A549 (cell line): ENCODE data around the gene SMIM45.

ENCODE experiments used
- CEBPB ChIP-seq, 2 experiments: fragments of >200 bp in 1 of 2; sonication (Bioruptor Twin) in 1 of 2; formaldehyde crosslinking in 1 of 2; IDR thresholded peaks; 2 replicates each; pipeline ENCODE4 v1.6.1; 2012 to 2016
- ELK1 ChIP-seq: fragments of 150-350 bp; IDR thresholded peaks from 2 replicates; pipeline ENCODE4 v1.6.1; 2014; ENCODE audit warnings: low read depth, mild to moderate bottlenecking, low read length
- PHF8 ChIP-seq: fragments of 200-600 bp; sonication (generic); IDR thresholded peaks from 2 replicates; pipeline ENCODE4 v1.6.1; 2016; ENCODE audit warnings: low read depth, mild to moderate bottlenecking, antibody characterized with exemption, moderate library complexity, borderline replicate concordance
- TF ChIP-seq, protein P1 (sequence below): fragments of >200 bp; sonication (Bioruptor Twin); formaldehyde crosslinking; IDR thresholded peaks from 3 replicates; pipeline ENCODE4 v1.5.1; 2016

DNA sequence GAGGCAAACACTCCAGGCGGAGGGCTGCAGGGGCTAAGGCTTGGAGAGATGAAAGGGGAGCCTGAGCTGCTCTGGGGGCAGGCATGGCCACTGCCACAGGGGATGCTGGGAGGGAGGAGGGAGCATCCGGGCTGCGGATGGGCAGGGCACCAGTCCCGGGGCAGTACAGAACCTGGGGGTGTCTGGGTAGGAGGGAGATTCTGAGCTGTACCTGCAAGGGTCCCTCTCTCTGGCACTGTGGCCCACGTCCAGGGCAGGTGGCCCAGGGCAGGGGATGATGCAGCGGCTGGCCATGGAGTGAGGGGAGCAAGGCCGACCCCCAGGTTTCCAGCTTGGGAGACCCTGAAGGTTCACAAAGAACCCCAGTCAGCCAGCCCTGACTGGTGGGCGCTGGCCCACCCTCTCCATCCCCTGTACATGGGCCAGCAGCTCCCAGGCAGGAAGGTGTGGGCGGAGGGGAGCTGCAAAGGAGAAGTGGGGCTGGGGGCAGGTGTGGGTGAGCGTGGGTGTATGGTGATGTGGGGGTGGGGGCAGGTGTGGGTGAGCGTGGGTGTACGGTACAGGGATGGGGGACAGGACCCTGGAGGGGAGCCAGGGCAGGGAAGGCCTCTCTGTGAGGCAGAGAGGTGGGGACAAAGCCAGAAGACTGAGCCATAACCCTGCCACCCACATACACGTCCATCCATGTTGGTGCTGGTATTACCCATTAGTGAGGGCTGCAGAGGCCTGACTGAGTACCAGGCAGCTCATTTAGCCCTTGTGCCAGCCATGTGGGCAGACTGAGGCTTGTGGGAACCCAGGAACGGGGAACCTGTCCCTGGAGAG is 23.1 kb upstream of the SMIM45 start:
- TF ChIP-seq ELK1: no peak
- TF ChIP-seq CEBPB (IDR thresholded peaks at IDR 0.05): no peak
- TF ChIP-seq, protein P1, sequence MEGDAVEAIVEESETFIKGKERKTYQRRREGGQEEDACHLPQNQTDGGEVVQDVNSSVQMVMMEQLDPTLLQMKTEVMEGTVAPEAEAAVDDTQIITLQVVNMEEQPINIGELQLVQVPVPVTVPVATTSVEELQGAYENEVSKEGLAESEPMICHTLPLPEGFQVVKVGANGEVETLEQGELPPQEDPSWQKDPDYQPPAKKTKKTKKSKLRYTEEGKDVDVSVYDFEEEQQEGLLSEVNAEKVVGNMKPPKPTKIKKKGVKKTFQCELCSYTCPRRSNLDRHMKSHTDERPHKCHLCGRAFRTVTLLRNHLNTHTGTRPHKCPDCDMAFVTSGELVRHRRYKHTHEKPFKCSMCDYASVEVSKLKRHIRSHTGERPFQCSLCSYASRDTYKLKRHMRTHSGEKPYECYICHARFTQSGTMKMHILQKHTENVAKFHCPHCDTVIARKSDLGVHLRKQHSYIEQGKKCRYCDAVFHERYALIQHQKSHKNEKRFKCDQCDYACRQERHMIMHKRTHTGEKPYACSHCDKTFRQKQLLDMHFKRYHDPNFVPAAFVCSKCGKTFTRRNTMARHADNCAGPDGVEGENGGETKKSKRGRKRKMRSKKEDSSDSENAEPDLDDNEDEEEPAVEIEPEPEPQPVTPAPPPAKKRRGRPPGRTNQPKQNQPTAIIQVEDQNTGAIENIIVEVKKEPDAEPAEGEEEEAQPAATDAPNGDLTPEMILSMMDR: no peak
- TF ChIP-seq PHF8: no peak
